Measurements from ENCODE around the gene SPART.
"Not testable (repeated sequence)": the region's sequence is repeated elsewhere in the genome, so short reads cannot be mapped to it uniquely, and the experiment has no call there.

Gene SPART

DNA sequence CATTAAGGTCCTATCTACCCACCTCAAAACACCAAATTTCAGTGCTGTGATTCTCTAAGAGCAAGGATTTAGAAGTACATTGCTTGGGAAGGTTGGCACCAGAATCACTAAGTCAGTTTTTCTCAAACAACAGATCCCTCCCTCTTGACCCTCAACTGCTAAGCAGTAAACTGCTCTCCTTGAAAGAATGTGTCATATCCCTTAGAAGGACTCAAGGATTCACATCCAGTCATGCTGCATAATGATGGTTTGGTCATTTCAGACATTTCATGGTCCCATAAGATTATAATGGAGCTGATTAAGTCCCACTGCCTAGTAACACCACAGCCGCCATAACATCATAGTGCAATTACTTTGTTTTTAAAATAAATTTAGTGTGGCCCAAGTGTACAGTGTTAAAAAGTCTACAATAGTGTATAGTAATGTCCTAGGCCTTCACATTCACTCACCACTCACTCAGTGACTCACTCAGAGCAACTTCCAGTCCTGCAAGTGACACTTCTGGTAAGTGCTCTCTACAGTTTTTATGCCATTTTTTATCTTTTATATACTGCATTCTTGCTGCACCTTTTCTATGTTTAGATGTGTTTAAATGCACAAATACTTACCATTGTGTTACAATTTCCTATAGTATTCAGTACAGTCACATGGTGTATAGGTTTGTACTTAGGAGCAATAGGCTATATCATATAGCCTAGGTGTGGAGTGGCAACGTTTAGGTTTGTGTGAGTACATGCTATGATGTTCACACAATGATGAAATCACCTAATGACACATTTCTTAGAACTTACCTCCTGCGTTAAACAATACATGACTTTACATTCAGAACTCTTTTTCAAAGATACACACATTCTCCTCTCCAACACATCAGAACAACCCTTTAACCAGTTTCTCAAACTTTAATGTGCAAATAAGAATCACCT is 32.9 kb downstream of the SPART start:
- DNase-seq, result no peak

DNA sequence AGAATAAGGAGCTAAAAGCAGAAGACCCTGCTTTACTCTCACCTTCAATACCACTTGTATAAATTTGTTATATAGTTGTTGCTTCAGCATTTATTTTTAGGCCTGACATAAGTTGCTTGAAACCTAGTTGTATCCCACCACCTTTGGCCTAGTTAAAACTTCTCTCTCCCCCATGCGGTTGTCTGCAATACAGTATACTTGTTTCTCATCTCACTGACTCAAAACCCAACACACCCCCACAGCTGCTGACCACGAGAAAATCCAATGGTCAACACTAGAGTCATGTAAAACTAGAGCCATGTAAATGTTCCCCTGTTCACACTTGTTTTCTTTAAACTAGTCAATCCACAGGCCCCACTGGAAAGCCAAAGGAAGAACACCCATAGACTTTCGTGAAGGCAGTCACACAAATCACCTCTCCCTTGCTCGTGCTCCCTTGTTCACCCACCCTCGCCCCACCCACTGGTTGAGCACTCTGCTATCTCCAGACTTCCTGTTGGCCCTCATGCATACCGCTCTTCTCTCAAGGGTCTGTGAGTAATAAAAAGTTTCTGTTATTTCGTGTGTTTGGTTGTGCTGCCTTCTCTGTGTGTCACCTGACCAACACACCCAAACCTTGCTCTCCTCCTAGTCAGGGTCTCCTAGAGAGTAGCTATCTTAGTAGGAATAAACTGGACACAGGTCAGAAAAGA is 35.6 kb downstream of the SPART start:
- DNase-seq, result no peak

DNA sequence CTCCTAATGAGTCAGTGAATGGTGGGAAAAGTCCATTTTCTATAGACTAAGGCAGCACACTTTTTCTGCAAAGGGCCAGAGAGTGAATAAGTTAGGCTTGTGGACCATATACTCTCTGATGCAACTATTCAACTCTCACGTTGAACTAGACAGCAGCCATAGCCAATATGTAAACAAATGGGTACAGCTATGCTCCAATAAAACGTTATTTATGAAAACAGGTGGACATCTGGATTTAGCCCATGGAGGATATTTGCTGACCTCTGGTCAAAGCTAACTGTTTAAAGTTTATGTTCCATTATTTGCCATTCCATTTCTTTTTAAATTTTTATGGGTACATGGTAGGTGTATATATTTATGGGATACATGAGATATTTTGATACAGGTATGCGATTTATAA is 43.9 kb downstream of the SPART start:
- no peak for DNase-seq

DNA sequence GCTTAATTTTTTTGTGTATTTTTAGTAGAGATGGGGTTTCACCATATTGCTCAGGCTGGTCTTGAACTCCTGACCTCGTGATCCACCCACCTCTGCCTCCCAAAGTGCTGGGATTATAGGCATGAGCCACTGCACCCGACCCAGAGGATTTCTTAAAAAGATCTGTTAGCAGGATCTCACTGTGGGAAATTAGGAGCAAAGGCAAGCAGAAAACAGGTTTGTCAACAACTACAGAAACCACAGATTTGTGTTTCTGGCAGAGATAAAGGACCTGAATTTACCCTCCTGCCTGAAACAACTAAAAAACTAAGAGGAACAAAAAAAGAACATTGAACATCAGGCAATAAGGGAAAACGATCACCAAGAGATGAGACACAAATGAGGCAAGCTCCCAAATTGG is 46.7 kb downstream of the SPART start:
- not testable (repeated sequence) for DNase-seq

DNA sequence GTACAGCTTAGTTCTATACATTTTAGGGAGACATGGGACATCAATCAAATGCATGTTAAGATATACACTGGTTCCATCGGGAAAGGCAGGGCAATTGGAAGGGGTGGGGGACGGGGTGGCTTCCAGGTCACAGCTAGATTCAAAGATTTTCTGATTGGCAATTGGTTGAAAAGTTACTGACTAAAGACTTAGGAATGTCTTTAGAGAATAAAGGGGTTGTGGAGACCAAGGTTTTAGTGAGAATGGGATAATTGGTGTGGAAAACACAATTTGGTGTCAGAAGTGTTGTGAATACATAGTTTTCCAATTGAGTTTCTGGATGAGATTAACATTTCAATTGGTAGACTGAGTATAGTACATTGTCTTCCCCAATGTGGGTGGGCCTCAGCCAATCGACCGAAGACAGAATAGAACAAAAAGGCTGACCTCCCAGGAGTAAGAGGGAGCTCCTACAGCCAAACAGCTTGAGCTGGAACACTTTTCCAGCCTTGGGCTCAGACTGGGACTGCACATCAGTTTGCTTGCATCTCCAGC is 47.6 kb downstream of the SPART start:
- DNase-seq, result no peak

DNA sequence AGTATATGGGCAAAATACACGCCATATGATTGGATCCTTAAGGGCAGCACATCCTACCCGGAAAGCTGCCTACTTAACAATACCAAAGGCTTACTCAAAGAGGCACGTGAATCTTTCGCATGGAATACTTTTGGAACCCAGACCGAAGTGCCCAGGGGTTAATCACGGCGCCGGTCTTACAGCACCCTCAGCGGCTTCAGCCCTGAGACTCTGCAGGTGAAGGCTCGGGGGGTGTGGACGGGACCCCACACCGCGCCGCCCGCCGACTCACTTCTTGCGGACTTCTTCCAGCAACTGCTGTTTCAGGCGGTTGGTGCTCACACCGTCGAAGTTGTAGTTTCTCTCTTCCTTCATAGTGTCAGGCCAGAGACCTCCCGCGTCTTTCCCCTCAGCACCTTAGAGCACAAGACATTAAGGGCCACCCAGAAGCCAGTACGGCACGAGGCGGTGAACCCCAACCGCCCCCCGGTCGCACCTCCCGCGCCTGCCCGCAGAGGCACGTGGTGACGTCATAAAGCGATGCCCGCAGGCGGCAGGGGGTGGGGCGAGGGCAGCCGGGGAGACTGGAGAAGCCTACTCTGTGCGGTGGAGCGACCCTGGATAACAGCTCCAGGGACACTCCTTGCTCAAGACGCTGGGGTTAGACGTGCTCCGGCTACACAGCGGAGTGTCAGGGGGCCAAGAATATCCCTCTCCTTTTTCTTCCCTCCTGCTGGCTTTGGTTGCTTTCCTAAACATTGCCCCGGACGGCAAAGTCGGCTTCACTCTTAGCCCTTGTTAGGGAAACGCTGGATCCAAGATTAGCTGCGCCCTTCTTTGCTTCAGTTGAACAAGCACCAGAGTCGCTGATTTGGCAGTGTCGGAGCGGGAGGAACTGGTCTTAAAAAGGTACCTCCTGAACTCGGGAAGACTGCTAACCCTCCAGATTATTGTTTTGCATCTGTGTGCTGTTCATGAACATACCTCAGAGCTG is 48.5 kb downstream of the SPART start, which contains the start of gene CCDC169:
CCDC169 (minus strand) TSS at position 449 of the 973 bp plus-strand sequence; CDS start at position 354, 95 bp downstream.
- DNase-seq, result peak; percentile 6 to 65 (median 46)

DNA sequence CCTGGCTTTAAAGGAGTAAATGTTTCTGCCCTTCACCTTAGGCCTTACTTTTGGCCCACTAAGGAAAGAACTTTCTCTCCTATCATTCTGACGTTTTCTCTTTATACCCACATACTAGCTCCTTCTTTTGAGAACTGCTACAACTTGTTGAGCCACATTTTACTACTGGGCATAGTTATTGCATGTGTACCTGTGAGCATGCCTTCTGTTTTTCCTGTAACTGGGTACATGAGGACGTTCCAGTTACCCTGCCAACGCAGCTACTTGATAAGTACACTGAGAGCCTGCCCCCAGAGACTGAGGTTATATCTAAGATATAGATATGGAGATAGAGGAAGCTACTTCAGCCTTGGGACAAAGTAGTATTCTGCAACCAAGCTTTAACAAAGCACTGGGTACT is 52.1 kb downstream of the SPART start:
- DNase-seq, result no peak

DNA sequence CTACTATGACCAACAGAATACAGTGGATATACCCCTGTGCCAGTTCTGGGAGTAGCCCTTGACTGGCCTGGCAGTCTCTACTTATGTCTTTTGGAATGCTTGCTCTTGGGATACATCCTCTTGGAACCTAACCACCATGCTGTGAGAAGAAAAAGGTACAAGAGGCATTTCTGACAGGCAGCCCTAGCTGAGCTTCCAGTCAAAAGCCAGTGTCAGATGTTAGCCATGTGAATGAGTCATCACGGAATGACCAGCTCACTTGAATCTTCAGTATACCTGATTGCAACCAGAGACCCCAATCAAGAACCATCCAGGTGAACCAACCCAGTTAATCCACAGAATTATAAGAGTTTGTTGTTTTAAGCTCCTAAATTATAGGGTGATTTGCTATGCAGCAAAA is 52.7 kb downstream of the SPART start:
- DNase-seq, result no peak

DNA sequence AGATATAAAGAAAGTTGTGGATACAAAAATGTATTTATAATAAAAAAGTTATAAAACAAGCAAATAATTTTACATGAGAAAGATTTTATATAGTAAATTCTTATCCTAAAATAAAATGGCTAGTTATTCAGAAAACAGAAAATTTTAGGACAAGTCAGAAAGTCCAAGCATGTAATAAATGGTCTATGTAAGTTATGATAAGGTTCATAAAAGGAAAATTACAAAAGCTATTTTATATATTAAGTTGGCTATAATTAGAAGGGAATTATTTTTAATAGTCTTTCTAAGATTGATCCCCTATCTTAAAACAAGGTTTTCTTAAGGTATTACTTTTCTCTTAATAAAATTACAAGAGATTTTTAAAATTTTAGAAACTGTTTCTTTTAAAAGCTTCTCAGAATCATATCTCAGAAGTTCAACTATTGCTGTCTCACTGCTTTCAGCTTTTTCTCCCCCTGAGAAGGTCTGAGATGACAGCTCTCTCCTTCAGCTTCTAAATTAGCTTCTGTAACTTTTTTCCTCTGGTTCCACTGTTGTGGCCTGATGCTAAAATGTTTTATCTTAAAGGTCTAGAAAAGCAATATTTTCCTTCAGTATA is 57.3 kb downstream of the SPART start:
- DNase-seq, result no peak

DNA sequence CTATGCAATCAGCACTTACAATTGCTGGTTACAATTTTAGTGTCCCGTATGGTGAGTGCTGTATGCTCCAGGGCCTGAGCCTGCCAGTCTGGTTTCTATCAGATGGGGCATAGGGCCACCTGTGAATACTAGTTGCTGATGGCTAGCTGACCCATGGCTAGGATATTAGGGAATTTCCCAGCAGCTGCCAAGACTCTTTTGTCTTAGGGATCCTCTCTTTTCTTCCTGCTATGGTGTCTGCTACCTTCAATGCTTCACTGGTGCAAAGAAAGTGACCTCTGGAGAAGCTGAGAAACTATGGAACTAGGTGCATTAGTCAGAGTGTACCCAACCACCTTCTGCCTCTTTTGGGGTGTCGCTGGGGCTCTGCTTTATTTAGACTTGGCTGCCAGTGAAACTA is 60.2 kb downstream of the SPART start:
- no peak for DNase-seq

DNA sequence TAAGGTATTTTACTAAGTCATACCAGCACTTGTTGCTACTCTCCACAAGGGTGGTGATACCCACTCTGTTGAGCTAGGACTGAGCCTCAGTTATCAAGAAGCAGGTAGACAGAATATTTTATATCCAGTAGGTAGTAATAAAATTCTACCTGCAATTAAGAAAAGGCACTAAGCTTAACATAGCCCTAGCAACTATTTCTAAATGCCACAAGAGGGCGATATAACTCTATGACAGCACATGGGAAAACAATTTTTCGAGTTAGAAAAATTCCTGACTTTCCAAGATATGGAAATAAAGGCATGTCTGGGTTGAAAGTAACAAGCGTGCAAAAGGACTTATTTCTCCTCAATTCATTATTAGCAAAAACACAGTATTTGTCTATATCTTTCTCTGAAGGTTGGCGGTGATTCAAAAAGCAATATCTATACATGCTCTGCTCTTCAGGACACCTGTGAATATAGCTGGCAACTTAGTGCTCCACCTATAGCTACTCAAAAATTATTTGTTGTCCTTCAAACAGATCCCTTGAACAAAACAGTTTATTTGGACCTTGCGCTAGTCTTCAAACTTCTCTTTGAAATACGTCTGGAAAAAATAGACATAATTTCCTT is 63.3 kb downstream of the SPART start:
- no peak for DNase-seq

DNA sequence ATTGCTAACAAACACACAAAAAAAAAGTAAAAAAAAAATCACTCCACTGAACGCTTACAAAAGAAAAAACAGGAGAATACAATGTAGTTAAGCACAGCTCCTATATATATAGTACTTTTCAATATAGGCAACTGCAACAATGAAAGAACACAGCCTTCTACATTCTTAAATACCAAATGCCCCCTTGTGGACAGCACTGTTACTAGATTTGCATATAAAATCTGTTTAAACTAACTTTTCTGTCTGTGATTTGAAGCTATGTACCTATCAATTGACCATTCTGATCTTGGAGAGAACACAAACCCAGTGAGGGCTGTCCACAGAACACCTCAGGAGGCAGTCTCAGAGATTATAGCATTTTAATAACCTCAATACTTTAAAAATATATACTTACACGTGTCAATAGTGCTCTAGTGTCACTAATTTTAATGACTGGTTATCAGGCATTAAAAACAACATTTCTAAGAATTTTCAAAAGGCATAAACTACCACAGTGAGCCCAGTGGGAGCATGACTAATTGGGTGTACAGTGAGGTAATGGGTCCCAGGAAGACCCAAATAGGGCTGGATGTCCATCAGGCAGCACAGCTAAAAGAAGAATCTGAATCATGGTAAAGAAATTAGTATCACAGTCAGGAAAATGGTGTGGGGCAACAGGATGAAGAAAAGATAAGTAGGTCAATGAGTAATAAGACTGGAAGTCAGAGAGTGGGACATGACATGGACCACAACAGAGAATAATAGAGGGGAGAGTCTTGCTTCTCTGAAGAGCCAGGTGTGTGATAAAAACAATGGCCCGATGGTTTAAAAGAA is 70.8 kb downstream of the SPART start:
- DNase-seq, result peak in 1 of 5 donors; percentile 6

DNA sequence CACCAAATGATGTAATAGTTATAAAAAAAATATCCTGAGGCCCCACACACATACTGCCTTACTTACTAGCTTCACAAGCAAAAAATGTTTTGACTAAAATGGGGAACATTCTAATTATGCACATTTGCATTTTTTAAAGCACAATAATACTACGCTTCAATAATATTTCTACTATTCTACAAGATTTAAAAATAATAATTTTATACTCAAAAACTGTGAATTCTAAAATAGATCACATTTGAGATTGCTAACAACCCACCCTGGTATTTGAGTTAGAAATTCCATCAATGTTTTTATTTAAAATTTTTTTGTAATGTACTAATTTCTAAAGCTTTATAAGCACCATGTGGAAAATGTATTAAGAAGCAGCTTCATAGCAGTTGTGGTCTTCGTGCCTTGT is 72.8 kb downstream of the SPART start:
- no peak for DNase-seq

DNA sequence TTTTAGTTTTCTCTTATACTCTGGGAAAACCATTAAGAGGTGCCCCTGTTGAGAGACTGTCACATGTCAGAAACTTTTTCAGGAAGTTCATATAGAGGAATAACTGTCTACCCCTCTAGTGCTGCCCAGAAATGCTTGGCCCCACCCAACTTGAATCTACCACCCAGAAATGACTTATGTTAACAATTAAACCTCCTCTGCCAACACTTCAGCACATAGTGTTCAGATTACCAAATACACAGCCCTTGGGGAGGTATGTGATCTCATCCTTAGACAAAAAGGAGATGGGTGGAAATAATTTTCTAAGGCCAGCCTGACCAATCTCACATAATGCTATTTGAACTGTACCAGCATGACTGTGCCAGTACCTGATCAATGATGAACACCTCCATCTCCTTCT is 84.2 kb downstream of the SPART start:
- DNase-seq, result no peak

DNA sequence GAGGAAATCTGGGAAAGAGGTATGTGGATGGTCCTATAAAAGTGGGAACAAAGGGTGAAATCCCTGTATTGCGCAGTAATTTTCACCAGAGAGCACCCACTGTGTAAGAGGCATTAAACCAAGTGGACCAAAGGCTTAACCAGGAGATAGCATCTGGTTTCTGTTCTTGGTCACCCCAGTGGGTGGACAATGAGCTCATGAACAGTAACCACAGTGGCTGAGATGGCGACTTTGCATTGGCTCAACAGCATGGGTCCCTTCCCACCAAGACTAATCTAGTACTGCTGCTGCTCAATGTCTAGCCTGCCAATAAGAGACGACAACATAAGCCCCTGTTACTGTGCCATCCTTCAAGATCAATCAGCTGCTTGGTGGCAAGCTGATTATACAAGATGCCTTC is 85.2 kb downstream of the SPART start:
- no peak for DNase-seq

DNA sequence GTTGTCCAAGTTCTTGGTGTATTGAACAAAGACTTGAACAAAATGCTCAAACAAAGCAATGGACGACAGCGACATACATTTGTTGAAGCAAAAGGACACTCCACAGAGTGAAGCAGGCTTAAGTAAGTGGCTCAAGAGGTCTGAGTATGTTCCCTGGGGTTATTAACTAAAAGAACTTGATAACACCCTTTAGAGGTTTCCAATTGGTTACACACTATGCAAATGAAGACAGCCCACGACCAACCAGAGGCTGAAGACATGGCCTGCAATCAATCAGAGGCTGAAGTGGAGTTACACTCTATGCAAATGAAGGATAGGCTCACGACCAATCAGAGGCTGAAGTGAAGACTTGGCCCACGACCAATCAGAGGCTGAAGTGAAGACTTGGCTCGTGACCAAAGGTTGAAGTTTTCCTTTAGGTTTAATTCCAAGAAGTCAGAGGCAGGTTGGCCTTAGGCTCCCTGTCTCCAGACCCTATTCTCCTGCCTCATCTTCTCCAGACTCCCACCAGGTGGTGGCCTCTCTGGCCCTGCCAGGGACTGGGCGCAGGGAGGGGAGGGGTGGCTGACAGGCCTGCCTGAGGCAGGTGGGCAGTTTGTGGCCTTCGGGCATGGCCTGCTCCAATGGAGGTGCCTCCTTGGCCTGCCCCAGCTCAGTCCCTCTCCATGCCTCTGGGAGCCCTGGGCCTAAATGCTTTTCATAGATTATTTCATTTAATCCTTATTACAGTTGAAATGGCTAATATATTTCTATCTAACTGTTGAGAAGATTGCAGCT is 86.6 kb downstream of the SPART start:
- DNase-seq, result no peak

DNA sequence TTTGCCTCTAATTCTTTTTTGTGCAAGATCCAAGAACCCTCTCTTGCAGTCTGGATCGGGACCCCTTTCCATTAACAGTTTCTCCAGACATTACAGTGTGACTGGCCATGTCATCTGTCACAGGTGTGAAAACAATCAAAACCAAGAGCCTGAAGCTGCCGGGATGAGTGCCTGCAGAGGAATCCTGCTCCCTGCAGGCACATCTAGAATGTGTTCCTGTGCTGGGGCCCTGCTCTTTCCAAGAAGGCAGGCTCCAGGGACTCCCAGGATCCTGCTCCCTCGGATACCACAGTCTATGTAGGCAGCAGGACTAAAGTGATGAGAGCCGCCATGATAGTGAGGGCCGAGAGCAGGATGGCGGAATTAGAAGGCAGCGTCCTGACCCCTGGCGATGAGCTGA is 87.4 kb downstream of the SPART start:
- no peak for DNase-seq
